Ramos (cell line): ENCODE data around the gene VWA8.
"Not testable (repeated sequence)": the region's sequence is repeated elsewhere in the genome, so short reads cannot be mapped to it uniquely, and the experiment has no call there.

ENCODE experiments used
- in situ Hi-C: fragments of 300-500 bp; cut with MboI; formaldehyde crosslinking; loops from one replicate; pipeline ENCODE4 v1.14.3; 2022; ENCODE audit warnings: low sequenced_read_pairs; ENCODE audit not compliant: unreplicated experiment

VWA8 gene

GRCh38 chr13:41571817-41572340 is 389.0 kb downstream of the VWA8 start:
- in situ Hi-C loops: not testable (repeated sequence)

GRCh38 chr13:41568972-41569351 is 391.9 kb downstream of the VWA8 start:
- in situ Hi-C loops: no loop called here

- in situ Hi-C loops: no loop called here
These were observed 392.6 kb downstream of the VWA8 start for GRCh38 chr13:41568143-41568971.

GRCh38 chr13:41567363-41567762 is 393.5 kb downstream of the VWA8 start:
- in situ Hi-C loops: no loop called here

- in situ Hi-C loops: no loop called here
These were observed 395.1 kb downstream of the VWA8 start for GRCh38 chr13:41565846-41566245.

GRCh38 chr13:41565216-41565615 is 395.7 kb downstream of the VWA8 start:
- in situ Hi-C loops: no loop called here

- in situ Hi-C loops: no loop called here
These were observed 396.9 kb downstream of the VWA8 start for GRCh38 chr13:41563984-41564365.

- in situ Hi-C loops: no loop called here
These were observed 397.4 kb downstream of the VWA8 start for GRCh38 chr13:41563341-41563983.

GRCh38 chr13:41562541-41563178 is 398.2 kb downstream of the VWA8 start:
- in situ Hi-C loops: no loop called here

- in situ Hi-C loops: no loop called here
These were observed 398.8 kb downstream of the VWA8 start for GRCh38 chr13:41562083-41562482.

- in situ Hi-C loops: no loop called here
These were observed 399.7 kb downstream of the VWA8 start for GRCh38 chr13:41561170-41561569.

GRCh38 chr13:41558781-41559560 is 401.9 kb downstream of the VWA8 start:
- in situ Hi-C loops: no loop called here

- in situ Hi-C loops: no loop called here
These were observed 403.2 kb downstream of the VWA8 start for GRCh38 chr13:41557719-41558118.

GRCh38 chr13:41554626-41555386 is 406.1 kb downstream of the VWA8 start:
- in situ Hi-C loops: no loop called here

- in situ Hi-C loops: no loop called here
These were observed 406.7 kb downstream of the VWA8 start for GRCh38 chr13:41554180-41554579.

- in situ Hi-C loops: no loop called here
These were observed 408.9 kb downstream of the VWA8 start for GRCh38 chr13:41552031-41552430.

GRCh38 chr13:41550276-41550675 is 410.6 kb downstream of the VWA8 start:
- in situ Hi-C loops: no loop called here

GRCh38 chr13:41549491-41549890 is 411.4 kb downstream of the VWA8 start:
- in situ Hi-C loops: no loop called here

- in situ Hi-C loops: no loop called here
These were observed 412.0 kb downstream of the VWA8 start for GRCh38 chr13:41548910-41549309.

GRCh38 chr13:41548031-41548430 is 412.9 kb downstream of the VWA8 start:
- in situ Hi-C loops: no loop called here
